Right lobe of liver (tissue), 6 donors: ENCODE measurements around the gene TESMIN. TPM values are rescaled to one million over a fixed set of nuclear protein-coding genes. Genes with fewer than 3 reads are reported as not detected.

Experiments used
- ATAC-seq, 4 donors: fragments of 200-7000 bp; cut with Tn5 transposase; one replicate each; pipeline ENCODE4 v1.9.1; 2020; ENCODE audit warnings: mild to moderate bottlenecking in 4 of 4, moderate library complexity in 4 of 4
- DNase-seq, 3 donors: peaks; one replicate each; pipeline ENCODE4 v3.0.0-alpha.2; 2020
- H3K27ac ChIP-seq, 3 donors: fragments of 200-600 bp; one replicate each; pipeline ENCODE4 v1.8.0; 2022
- H3K27me3 ChIP-seq, 2 donors: fragments of 200-600 bp; one replicate each; pipeline ENCODE4 v1.8.0; 2022
- H3K36me3 ChIP-seq, 4 donors: fragments of 200-600 bp; sonication (generic) in 1 of 4; one replicate each; pipeline versions ENCODE4 v1.5.1 to v1.8.0; 2017 to 2022; ENCODE audit warnings: control low read depth in 1 of 4
- H3K4me1 ChIP-seq, 4 donors: fragments of 200-600 bp; sonication (generic) in 1 of 4; one replicate each; pipeline versions ENCODE4 v1.5.1 to v1.8.0; 2017 to 2022; ENCODE audit warnings: control low read depth in 1 of 4
- H3K4me3 ChIP-seq, 3 donors: fragments of 200-600 bp; one replicate each; pipeline ENCODE4 v1.8.0; 2022
- H3K9me3 ChIP-seq, 4 donors: fragments of 200-600 bp; sonication (generic) in 1 of 4; one replicate each; pipeline versions ENCODE4 v1.5.1 to v1.8.0; 2017 to 2022; ENCODE audit warnings: control low read depth in 1 of 4
- CTCF ChIP-seq, 4 donors: fragments of 200-600 bp in 3 of 4; fragments of 450-650 bp in 1 of 4; IDR thresholded peaks; one replicate each; pipeline versions ENCODE4 v1.5.1 to v1.8.0; 2016 to 2022; ENCODE audit warnings: antibody characterized with exemption in 4 of 4, mild to moderate bottlenecking in 2 of 4
- POLR2A ChIP-seq: fragments of 450-650 bp; IDR thresholded peaks from one replicate; pipeline ENCODE4 v1.6.1; 2017; ENCODE audit warnings: antibody characterized with exemption, mild to moderate bottlenecking
- WGBS: methylation state at CpG from one replicate; pipeline ENCODE4 v1.1.6; 2018; ENCODE audit warnings: low coverage, low lambda C conversion rate; ENCODE audit not compliant: insufficient coverage; ENCODE audit errors: missing lambda C conversion rate; 5-methylcytosine and 5-hydroxymethylcytosine counted together
- intact Hi-C, 2 donors: fragments of 100-400 bp; cut with DNase I; formaldehyde crosslinking; loops; one replicate each; pipeline versions ENCODE4 v1.11.2 to v1.14.1; 2022
- long read RNA-seq: library from polyadenylated mRNA; unstranded; transcript quantifications from one replicate; pipeline ENCODE4 v2.0.0, GENCODE V29; 2019
- total RNA-seq, 6 experiments: library from RNA; depleted of rRNA in 2 of 6; stranded (reverse); fragments of >200 nt in 2 of 6; fragmentation: NEBNext Ultra II Directional in 3 of 6; extraction: Animal tissue kit (Norgen Biotek cat#: 25700) in 3 of 6; gene quantifications; one replicate each; pipeline versions ENCODE4 v1.1.0 to v1.2.4, GENCODE V29; 2016 to 2023
- donor health status: DM: no; HTN: yes; CAD: no.
- donor health status: DM: no; HTN: no; CAD: no.
- donor health status: DM: no; HTN: no; CAD: no.
- donor health status: DM: no; HTN: yes; CAD: no.
- donor health status: DM: no; HTN: yes; CAD: no.

Gene TESMIN
- total RNA-seq, result 1 to 10 TPM in 2 of 6 experiments, under 1 TPM in 4; 0.42 to 1.4 (median 0.80) TPM
- long read RNA-seq, result 0 reads

GRCh38 chr11:68751331-68751856, at the start of gene TESMIN:
Gene TESMIN (minus strand): TSS chr11:68751520. CDS start chr11:68750660, 860 bp downstream.
- ATAC-seq (peak; percentile 98 to 100 (median 99)), DNase-seq (peak; percentile 96 to 97 (median 96))
- Histone ChIP-seq H3K4me3 (peak within 1 kb of the TSS; percentile 33 to 52 (median 39)), H3K27ac (no peak within 1 kb of the TSS), H3K4me1 (no peaks in the 10 kb centered on the region), H3K27me3 (no peaks in the 10 kb centered on the region), H3K9me3 (no peaks in the 10 kb centered on the region), H3K36me3 (peaks cover 0 to 4% (median 2%) of the 10 kb centered on the region in 4 donors)
- WGBS, result 0% methylated on average over 10 of the region's 42 CpGs
- intact Hi-C loops, result no loop called here
- TF ChIP-seq POLR2A (no peak), CTCF (IDR thresholded peaks at IDR 0.05) (no peak)

- H3K4me1 ChIP-seq, result no peaks in the 10 kb centered on the region
- WGBS, result 64% methylated on average over 11 of the region's 23 CpGs
- no peak overlapping the region for H3K27ac ChIP-seq
- no peak overlapping the region for H3K4me3 ChIP-seq
- intact Hi-C loops, result no loop called here
- TF ChIP-seq POLR2A (no peak), CTCF (IDR thresholded peaks at IDR 0.05) (peak; percentile 26 to 56 (median 46))
- H3K36me3 ChIP-seq, result peaks cover 0 to 84% (median 43%) of the 10 kb centered on the region in 4 donors
- no peaks in the 10 kb centered on the region for H3K27me3 ChIP-seq
- DNase-seq (peak in 1 of 3 donors; percentile 34), ATAC-seq (peak; percentile 34 to 52 (median 41))
- no peaks in the 10 kb centered on the region for H3K9me3 ChIP-seq
Observed at GRCh38 chr11:68798221-68798813, 47.0 kb upstream of the TESMIN start.

- TF ChIP-seq POLR2A (no peak), CTCF (IDR thresholded peaks at IDR 0.05) (no peak)
- ATAC-seq, result peak in 1 of 4 donors; percentile 15
- intact Hi-C loops, result no loop called here
Observed at GRCh38 chr11:68796801-68797200, 45.5 kb upstream of the TESMIN start.

GRCh38 chr11:68792400-68792966, 41.2 kb upstream of the TESMIN start:
- Histone ChIP-seq H3K9me3 (no peaks in the 10 kb centered on the region), H3K27ac (no peak overlapping the region), H3K36me3 (peaks cover 0 to 96% (median 41%) of the 10 kb centered on the region in 4 donors), H3K4me1 (no peaks in the 10 kb centered on the region), H3K27me3 (no peaks in the 10 kb centered on the region), H3K4me3 (no peak overlapping the region)
- ATAC-seq, result no peak
- TF ChIP-seq CTCF (IDR thresholded peaks at IDR 0.05) (no peak), POLR2A (no peak)
- intact Hi-C loops, result no loop called here
- WGBS, result 95% methylated on average over 7 of the region's 18 CpGs
- DNase-seq, result no peak

More at GRCh38 chr11:68796801-68797200, 45.5 kb upstream of the TESMIN start:
- 61% methylated on average over 5 of the region's 19 CpGs for WGBS
- no peak overlapping the region for H3K4me3 ChIP-seq
- no peaks in the 10 kb centered on the region for H3K27me3 ChIP-seq
- no peaks in the 10 kb centered on the region for H3K9me3 ChIP-seq
- no peak for DNase-seq
- peaks cover 0 to 84% (median 51%) of the 10 kb centered on the region in 4 donors for H3K36me3 ChIP-seq
- H3K4me1 ChIP-seq, result no peaks in the 10 kb centered on the region
- H3K27ac ChIP-seq, result no peak overlapping the region
